ENCODE results near the gene ACSM2A.
"Not testable (repeated sequence)": the region's sequence is repeated elsewhere in the genome, so short reads cannot be mapped to it uniquely, and the experiment has no call there.

GRCh38 chr16:20419093-20419492, 32.2 kb upstream of the ACSM2A start:
- TF ChIP-seq TAF1, POLR2A, POLR2AphosphoS5 (IDR thresholded peaks at IDR 0.05; ENCODE audit: low read depth, low read length): not testable (repeated sequence)

Data from GM12891 (cell line).